Heart left ventricle (tissue), 13 donors: ENCODE results near the gene PCBP3.

ENCODE experiments used
- CTCF ChIP-seq, 12 donors: fragments of 200-600 bp; sonication (generic) in 4 of 12; IDR thresholded peaks; one replicate each; pipeline versions ENCODE4 v1.5.0 to v1.8.0; 2018 to 2022; ENCODE audit warnings: antibody characterized with exemption in 12 of 12, mild to moderate bottlenecking in 5 of 12
- POLR2A ChIP-seq, 2 donors: fragments of 450-650 bp; IDR thresholded peaks; one replicate each; pipeline ENCODE4 v1.6.1; 2017; ENCODE audit warnings: antibody characterized with exemption in 2 of 2, mild to moderate bottlenecking in 2 of 2, moderate library complexity in 2 of 2
- donor health status: ischemic (EF 13 %, LVEDD 7.1; RV severe dilation, severe dysfunction).
- donor health status: DM: no; HTN: yes; CAD: no.
- donor health status: DM: no; HTN: no; CAD: no.
- donor health status: ischemic (EF 25% LVEDD 6.9; RV normal size, moderate dysfunction).
- donor health status: ischemic (EF 25% LVEDD 5.7; RV mildly dilated, moderate dysfunction).
- donor health status: ischemic (EF 35%, LVEDD 5.7; RV mildly dilated, moderate dysfunction).
- donor health status: nonischemic (EF 11% LVEDD 7.7; RV severe dilation, severe dysfunction).
- donor health status: DM: yes; HTN: yes; CAD: no.
- donor health status: PGD.
- donor health status: ischemic (EF 29% LVEDD 5.4; RV normal size, mild dysfunction).
- donor health status: nonischemic (EF 23%, LVEDD 6.1; RV moderate dilation, normal function).

DNA sequence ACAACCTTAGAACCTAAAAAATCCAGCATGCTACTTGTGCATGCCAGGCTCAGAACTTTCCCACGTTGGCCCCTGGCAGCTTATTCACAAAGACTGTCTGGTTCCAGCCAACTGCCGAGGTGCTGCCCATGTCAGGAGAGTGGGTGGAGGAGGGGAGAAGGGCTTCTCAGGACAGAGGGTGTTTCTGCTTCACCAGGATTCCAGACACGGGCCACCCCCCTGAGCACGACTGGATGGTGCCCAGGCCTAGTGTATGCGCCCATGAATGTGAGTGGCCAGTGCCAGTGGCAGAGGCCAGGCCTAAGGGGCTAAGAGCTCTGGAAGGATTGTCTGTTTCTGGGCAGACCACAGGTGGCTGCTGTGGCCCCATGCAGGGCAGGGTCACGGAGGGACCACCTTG is 189.9 kb downstream of the PCBP3 start:
- TF ChIP-seq POLR2A (IDR thresholded peaks at IDR 0.05) (no peak), CTCF (IDR thresholded peaks at IDR 0.05) (no peak)
